CD14-positive monocyte (primary cell): Measurements from ENCODE around the gene CCDC90B. TPM values are rescaled to one million over a fixed set of nuclear protein-coding genes. Genes with fewer than 3 reads are reported as not detected.

Source experiments
- DNase-seq, 3 donors: peaks; one replicate each; pipeline ENCODE4 v3.0.0-alpha.2; 2011 to 2022
- H2AFZ ChIP-seq: 2 replicates; pipeline ENCODE4 v1.6.0; 2012; ENCODE audit warnings: mild to moderate bottlenecking, low read depth, low read length, inconsistent platforms; ENCODE audit not compliant: insufficient read depth, poor library complexity, severe bottlenecking
- H3K27ac ChIP-seq, 2 donors: 1 replicate in 1 of 2; 2 replicates in 1 of 2; pipeline ENCODE4 v1.5.1; 2012 to 2013; ENCODE audit warnings: low read length in 2 of 2, control low read depth in 1 of 2, inconsistent platforms in 1 of 2, low read depth in 1 of 2, mild to moderate bottlenecking in 1 of 2
- H3K27me3 ChIP-seq, 2 donors: one replicate each; pipeline versions ENCODE4 v1.6.0 to v1.6.1; 2011 to 2013; ENCODE audit warnings: low read length in 2 of 2; ENCODE audit not compliant: control insufficient read depth in 2 of 2, insufficient read depth in 2 of 2
- H3K36me3 ChIP-seq, 2 donors: replicated peaks in 1 of 2; 1 replicate in 1 of 2; 2 replicates in 1 of 2; pipeline versions ENCODE4 v1.5.1 to v1.6.1; 2012 to 2013; ENCODE audit warnings: low read length in 2 of 2, control low read depth in 1 of 2, inconsistent platforms in 1 of 2, mild to moderate bottlenecking in 1 of 2; ENCODE audit not compliant: insufficient read depth in 2 of 2, control insufficient read depth in 1 of 2
- H3K4me1 ChIP-seq, 2 donors: 1 replicate in 1 of 2; 2 replicates in 1 of 2; pipeline versions ENCODE4 v1.5.1 to v1.6.1; 2012 to 2013; ENCODE audit warnings: low read length in 2 of 2, control low read depth in 1 of 2, inconsistent platforms in 1 of 2, mild to moderate bottlenecking in 1 of 2, moderate library complexity in 1 of 2; ENCODE audit not compliant: insufficient read depth in 2 of 2, control insufficient read depth in 1 of 2
- H3K4me2 ChIP-seq: replicated peaks from 2 replicates; pipeline ENCODE3; 2012; ENCODE audit warnings: low read length, moderate library complexity, mild to moderate bottlenecking; ENCODE audit not compliant: poor library complexity, severe bottlenecking; ENCODE audit errors: extremely low read depth
- H3K4me3 ChIP-seq, 3 experiments: fragments of 200-600 bp in 1 of 3; sonication (generic) in 1 of 3; replicated peaks in 1 of 3; 1 replicate in 2 of 3; 2 replicates in 1 of 3; pipeline ENCODE4 v1.5.1; 2011 to 2013; ENCODE audit warnings: low read length in 3 of 3, mild to moderate bottlenecking in 3 of 3, control low read depth in 2 of 3, low read depth in 2 of 3, inconsistent platforms in 1 of 3, moderate library complexity in 1 of 3
- H3K79me2 ChIP-seq: 2 replicates; pipeline ENCODE4 v1.6.0; 2012; ENCODE audit warnings: mild to moderate bottlenecking, control low read depth, inconsistent platforms, low read length, moderate library complexity; ENCODE audit not compliant: insufficient read depth
- H3K9ac ChIP-seq: 2 replicates; pipeline ENCODE4 v1.6.0; 2017; ENCODE audit warnings: low read length, mild to moderate bottlenecking; ENCODE audit not compliant: insufficient read depth, poor library complexity, severe bottlenecking
- H3K9me3 ChIP-seq, 2 donors: replicated peaks in 1 of 2; 1 replicate in 1 of 2; 2 replicates in 1 of 2; pipeline versions ENCODE4 v1.5.1 to v1.6.1; 2012 to 2013; ENCODE audit warnings: low read length in 2 of 2, control low read depth in 1 of 2; ENCODE audit not compliant: control insufficient read depth in 1 of 2, insufficient read depth in 1 of 2
- H4K20me1 ChIP-seq: 2 replicates; pipeline ENCODE4 v1.6.0; 2012; ENCODE audit warnings: mild to moderate bottlenecking, low read length, control low read depth, moderate library complexity; ENCODE audit not compliant: insufficient read depth
- H3K27ac Mint-ChIP-seq, 7 donors: one replicate each; pipeline ENCODE4 v1.8.0; 2020; ENCODE audit warnings: mild to moderate bottlenecking in 7 of 7, mixed read lengths in 7 of 7, moderate library complexity in 6 of 7, inconsistent platforms in 2 of 7
- H3K27me3 Mint-ChIP-seq, 3 donors: one replicate each; pipeline ENCODE4 v1.8.0; 2021 to 2022; ENCODE audit warnings: low read depth in 3 of 3, mild to moderate bottlenecking in 3 of 3, mixed read lengths in 3 of 3, moderate library complexity in 3 of 3, inconsistent platforms in 1 of 3
- H3K36me3 Mint-ChIP-seq, 2 donors: one replicate each; pipeline ENCODE4 v1.8.0; 2020; ENCODE audit warnings: mixed read lengths in 2 of 2, inconsistent platforms in 1 of 2, mild to moderate bottlenecking in 1 of 2
- H3K4me1 Mint-ChIP-seq: one replicate; pipeline ENCODE4 v1.8.0; 2020; ENCODE audit warnings: mild to moderate bottlenecking, mixed read lengths
- H3K4me3 Mint-ChIP-seq, 2 donors: one replicate each; pipeline ENCODE4 v1.8.0; 2020; ENCODE audit warnings: mild to moderate bottlenecking in 2 of 2, mixed read lengths in 2 of 2, moderate library complexity in 1 of 2
- H3K9me3 Mint-ChIP-seq, 7 donors: one replicate each; pipeline ENCODE4 v1.8.0; 2020 to 2022; ENCODE audit warnings: mixed read lengths in 7 of 7, mild to moderate bottlenecking in 6 of 7, moderate library complexity in 6 of 7, inconsistent platforms in 2 of 7
- CTCF ChIP-seq: fragments of 200-600 bp; IDR thresholded peaks from one replicate; pipeline ENCODE4 v1.8.0; 2022; ENCODE audit warnings: antibody characterized with exemption, mild to moderate bottlenecking
- WGBS: methylation state at CpG from one replicate; pipeline ENCODE4 v1.1.5; 2013; ENCODE audit warnings: missing lambda C conversion rate; ENCODE audit not compliant: insufficient coverage; 5-methylcytosine and 5-hydroxymethylcytosine counted together
- intact Hi-C, 2 donors: fragments of 100-400 bp; cut with micrococcal nuclease; formaldehyde crosslinking; loops; one replicate each; pipeline versions ENCODE4 v1.15.0 to v1.15.1; 2023
- polyA plus RNA-seq, 3 donors: library from polyadenylated mRNA; depleted of rRNA in 1 of 3; unstranded in 2 of 3; stranded (reverse) in 1 of 3; fragments of 300-500 nt in 2 of 3; fragments of >200 nt in 1 of 3; fragmentation: Illumina TruSeq in 2 of 3; gene quantifications; 1 replicate in 2 of 3; 2 replicates in 1 of 3; pipeline ENCODE4 v1.2.3, GENCODE V29; 2012 to 2021

CCDC90B gene
- polyA plus RNA-seq, 3 donors: 15.3 to 46.2 (median 39.6) TPM

GRCh38 chr11:83312430-83312829, 26.3 kb upstream of the CCDC90B start:
- Mint-ChIP-seq H3K27ac (no peak overlapping the region), H3K27me3 (peaks cover 0 to 7% (median 4%) of the 10 kb centered on the region in 3 donors), H3K4me1 (no peaks in the 10 kb centered on the region), H3K36me3 (no peaks in the 10 kb centered on the region), H3K4me3 (no peak overlapping the region), H3K9me3 (peaks cover 2 to 12% (median 4%) of the 10 kb centered on the region in 7 donors)
- Histone ChIP-seq H3K79me2 (no peaks in the 10 kb centered on the region), H3K4me3 (no peak overlapping the region), H3K27ac (no peak overlapping the region), H3K4me1 (no peaks in the 10 kb centered on the region), H3K9ac (no peak overlapping the region), H3K4me2 (no peak overlapping the region), H3K36me3 (no peaks in the 10 kb centered on the region), H3K27me3 (no peaks in the 10 kb centered on the region), H2AFZ (no peak overlapping the region), H4K20me1 (no peaks in the 10 kb centered on the region), H3K9me3 (no peaks in the 10 kb centered on the region)
- no peak for DNase-seq
- intact Hi-C loops: no loop called here
- TF ChIP-seq CTCF: no peak

- no peaks in the 10 kb centered on the region for H3K27me3 ChIP-seq
- H3K4me1 ChIP-seq: no peaks in the 10 kb centered on the region
- H4K20me1 ChIP-seq: no peaks in the 10 kb centered on the region
- no peak overlapping the region for H3K4me2 ChIP-seq
- DNase-seq: no peak
- H2AFZ ChIP-seq: no peak overlapping the region
- Mint-ChIP-seq H3K9me3 (peaks cover 2 to 8% (median 4%) of the 10 kb centered on the region in 7 donors), H3K36me3 (no peaks in the 10 kb centered on the region), H3K27me3 (peaks cover 0 to 7% (median 4%) of the 10 kb centered on the region in 3 donors), H3K4me3 (no peak overlapping the region), H3K4me1 (no peaks in the 10 kb centered on the region), H3K27ac (no peak overlapping the region)
- no peak overlapping the region for H3K4me3 ChIP-seq
- H3K9ac ChIP-seq: no peak overlapping the region
- H3K9me3 ChIP-seq: no peaks in the 10 kb centered on the region
- no peaks in the 10 kb centered on the region for H3K79me2 ChIP-seq
- TF ChIP-seq CTCF: no peak
- intact Hi-C loops: no loop called here
- 82% methylated on average over 2 of the region's 2 CpGs for WGBS
- H3K27ac ChIP-seq: no peak overlapping the region
- no peaks in the 10 kb centered on the region for H3K36me3 ChIP-seq
Measured at GRCh38 chr11:83311701-83312100, 25.5 kb upstream of the CCDC90B start.
